ENCODE measurements around the gene LPGAT1.

DNA sequence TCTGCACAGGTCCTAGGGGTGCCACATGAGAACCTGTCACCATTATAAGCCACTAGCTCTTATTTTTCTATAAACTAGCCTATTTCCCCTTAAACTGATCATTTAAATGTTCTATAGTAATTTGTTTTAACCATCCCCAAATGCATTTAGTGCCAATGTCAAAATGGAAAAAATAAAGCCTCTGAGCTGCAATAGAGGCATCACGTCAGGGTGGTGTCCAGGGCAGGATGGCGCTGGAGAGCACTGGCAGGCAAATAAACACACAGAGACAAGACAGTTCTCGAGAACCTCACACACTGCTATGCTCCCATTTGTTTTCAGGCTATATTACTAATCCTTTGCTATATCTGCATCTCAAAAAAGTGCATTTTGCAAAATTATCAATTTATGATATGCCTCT is 81.8 kb downstream of the LPGAT1 start:
- no peak for TF ChIP-seq CTCF (IDR thresholded peaks at IDR 0.05)
- TF ChIP-seq POLR2A (IDR thresholded peaks at IDR 0.05): no peak
